Measurements from ENCODE around the gene CACNG7. TPM values are rescaled to one million over a fixed set of nuclear protein-coding genes. Genes with fewer than 3 reads are reported as not detected.

CACNG7 gene
- polyA plus RNA-seq, 1 donor = not detected

- DNase-seq = no peak
These were observed 74.6 kb downstream of the CACNG7 start for GRCh38 chr19:53983457-53984289.

- DNase-seq = no peak
These were observed 76.8 kb downstream of the CACNG7 start for GRCh38 chr19:53985863-53986262.

- no peak for DNase-seq
These were observed 79.9 kb downstream of the CACNG7 start for GRCh38 chr19:53988981-53989380.

GRCh38 chr19:53989600-53990533 is 80.8 kb downstream of the CACNG7 start:
- DNase-seq = no peak

- no peak for DNase-seq
These were observed 82.4 kb downstream of the CACNG7 start, which contains the start of gene CACNG6 for GRCh38 chr19:53991224-53992113. TSS of gene CACNG6 (plus strand) at chr19:53991637. CDS start at chr19:53992878, 1,241 bp downstream.

- DNase-seq = no peak
These were observed 83.1 kb downstream of the CACNG7 start for GRCh38 chr19:53992211-53992610.

- DNase-seq = no peak
These were observed 83.7 kb downstream of the CACNG7 start for GRCh38 chr19:53992815-53993214.

GRCh38 chr19:53993448-53993847 is 84.4 kb downstream of the CACNG7 start:
- DNase-seq = no peak

Other genes starting within 250 kb of the CACNG7 start
- gene NLRP12, start 85.0 kb upstream of the CACNG7 start, polyA plus RNA-seq (ENCODE audit: insufficient read length) = 0.46 TPM
- 184 TPM for gene MYADM, start 41.4 kb upstream of the CACNG7 start, polyA plus RNA-seq (ENCODE audit: insufficient read length)
- 0.43 TPM for gene PRKCG, start 27.1 kb upstream of the CACNG7 start, polyA plus RNA-seq (ENCODE audit: insufficient read length)
- gene CACNG8, start 53.7 kb downstream of the CACNG7 start, polyA plus RNA-seq (ENCODE audit: insufficient read length) = 1.1 TPM
- 27.6 TPM for gene CACNG6, start 82.4 kb downstream of the CACNG7 start, polyA plus RNA-seq (ENCODE audit: insufficient read length)
- gene VSTM1, start 154.6 kb downstream of the CACNG7 start, polyA plus RNA-seq (ENCODE audit: insufficient read length) = not detected
- not detected for gene TARM1, start 172.1 kb downstream of the CACNG7 start, polyA plus RNA-seq (ENCODE audit: insufficient read length)
- 0.65 TPM for gene OSCAR, start 191.5 kb downstream of the CACNG7 start, polyA plus RNA-seq (ENCODE audit: insufficient read length)
- gene NDUFA3, start 193.6 kb downstream of the CACNG7 start, polyA plus RNA-seq (ENCODE audit: insufficient read length) = 112 TPM
- 16.7 TPM for gene TFPT, start 206.4 kb downstream of the CACNG7 start, polyA plus RNA-seq (ENCODE audit: insufficient read length)
- gene PRPF31, start 206.5 kb downstream of the CACNG7 start, polyA plus RNA-seq (ENCODE audit: insufficient read length) = 55.9 TPM
- 37.7 TPM for gene CNOT3, start 228.5 kb downstream of the CACNG7 start, polyA plus RNA-seq (ENCODE audit: insufficient read length)

Data from hindlimb muscle (tissue), 1 donor.